ENCODE data around the gene CNGB1. TPM values are rescaled to one million over a fixed set of nuclear protein-coding genes. Genes with fewer than 3 reads are reported as not detected.
A peak's percentile ranks its signal among the peaks of the same experiment; 100 is the strongest.
"Not testable (repeated sequence)": the region's sequence is repeated elsewhere in the genome, so short reads cannot be mapped to it uniquely, and the experiment has no call there.

CNGB1 gene
- total and polyA plus RNA-seq, 8 donors: 0.08 to 18.0 (median 0.73) TPM; not detected in 5

GRCh38 chr16:57944970-57945739 lies 25.8 kb downstream of the CNGB1 start:
- WGBS, 5 donors: 81 to 89% (median 88%) methylated on average over 9 of the region's 9 CpGs

GRCh38 chr16:57943381-57943780 lies 27.5 kb downstream of the CNGB1 start:
- Histone ChIP-seq H3K27me3 (peaks cover 0 to 20% (median 0%) of the 10 kb centered on the region in 3 donors), H3K4me1 (peaks cover 11 to 29% (median 15%) of the 10 kb centered on the region in 4 donors)
- H3K9me3 ChIP-seq; intact Hi-C loops (cut with DNase I; ENCODE audit: low total_unique reads); H3K27ac ChIP-seq; H3K4me3 ChIP-seq; H3K36me3 ChIP-seq; DNase-seq: not testable (repeated sequence)
- 77 to 81% (median 80%) methylated on average over 8 of the region's 8 CpGs for WGBS, 5 donors

More at GRCh38 chr16:57944970-57945739, 25.8 kb downstream of the CNGB1 start:
- DNase-seq: no peak
- H3K27me3 ChIP-seq: peaks cover 0 to 25% (median 0%) of the 10 kb centered on the region in 3 donors
- no peaks in the 10 kb centered on the region for H3K36me3 ChIP-seq
- no peaks in the 10 kb centered on the region for H3K9me3 ChIP-seq
- intact Hi-C loops (cut with DNase I; ENCODE audit: low total_unique reads): no loop called here
- peaks cover 0 to 12% (median 7%) of the 10 kb centered on the region in 4 donors for H3K4me1 ChIP-seq
- no peak overlapping the region for H3K4me3 ChIP-seq
- TF ChIP-seq POLR2AphosphoS5 (IDR thresholded peaks at IDR 0.05): no peak
- no peak for TF ChIP-seq EP300 (IDR thresholded peaks at IDR 0.05)
- TF ChIP-seq POLR2A (IDR thresholded peaks at IDR 0.05): no peak
- no peak for TF ChIP-seq CTCF (IDR thresholded peaks at IDR 0.05)
- no peak overlapping the region for H3K27ac ChIP-seq

GRCh38 chr16:57941901-57942300 lies 29.0 kb downstream of the CNGB1 start:
- 67 to 90% (median 73%) methylated on average over 2 of the region's 2 CpGs for WGBS, 5 donors
- H3K27ac ChIP-seq; H3K9me3 ChIP-seq; H3K36me3 ChIP-seq; intact Hi-C loops (cut with DNase I; ENCODE audit: low total_unique reads); H3K4me3 ChIP-seq; DNase-seq: not testable (repeated sequence)
- peaks cover 11 to 30% (median 15%) of the 10 kb centered on the region in 4 donors for H3K4me1 ChIP-seq
- peaks cover 0 to 24% (median 0%) of the 10 kb centered on the region in 3 donors for H3K27me3 ChIP-seq

GRCh38 chr16:57941016-57941664 lies 29.8 kb downstream of the CNGB1 start:
- DNase-seq: peak; percentile 73 to 94
- H3K9me3 ChIP-seq: no peaks in the 10 kb centered on the region
- intact Hi-C loops (cut with DNase I; ENCODE audit: low total_unique reads): no loop called here
- peaks cover 11 to 30% (median 15%) of the 10 kb centered on the region in 4 donors for H3K4me1 ChIP-seq
- TF ChIP-seq EP300 (IDR thresholded peaks at IDR 0.05): no peak
- no peaks in the 10 kb centered on the region for H3K36me3 ChIP-seq
- H3K27ac ChIP-seq: no peak overlapping the region
- peaks cover 0 to 24% (median 0%) of the 10 kb centered on the region in 3 donors for H3K27me3 ChIP-seq
- WGBS, 5 donors: 25 to 36% (median 26%) methylated on average over 9 to 11 of the region's 11 CpGs
- no peak overlapping the region for H3K4me3 ChIP-seq

GRCh38 chr16:57940382-57940966 lies 30.5 kb downstream of the CNGB1 start:
- no peaks in the 10 kb centered on the region for H3K36me3 ChIP-seq
- H3K27ac ChIP-seq: no peak overlapping the region
- TF ChIP-seq EP300 (IDR thresholded peaks at IDR 0.05) (no peak), POLR2A (IDR thresholded peaks at IDR 0.05) (no peak), POLR2AphosphoS5 (IDR thresholded peaks at IDR 0.05) (no peak), CTCF (IDR thresholded peaks at IDR 0.05) (no peak)
- DNase-seq: no peak
- H3K4me1 ChIP-seq: peaks cover 11 to 30% (median 15%) of the 10 kb centered on the region in 4 donors
- intact Hi-C loops (cut with DNase I; ENCODE audit: low total_unique reads): no loop called here
- peaks cover 0 to 24% (median 0%) of the 10 kb centered on the region in 3 donors for H3K27me3 ChIP-seq
- H3K9me3 ChIP-seq: no peaks in the 10 kb centered on the region
- WGBS, 5 donors: 90 to 94% (median 93%) methylated on average over 4 to 5 of the region's 5 CpGs
- no peak overlapping the region for H3K4me3 ChIP-seq
